Measurements from ENCODE around the gene OSBPL6.

OSBPL6 gene

GRCh38 chr2:178449700-178450523 lies 255.6 kb downstream of the OSBPL6 start:
- Histone ChIP-seq H3K4me3 (peak overlapping the region; percentile 73 to 94 (median 82)), H3K27me3 (no peaks in the 10 kb centered on the region), H3K36me3 (peaks cover 29 to 45% (median 40%) of the 10 kb centered on the region in 11 experiments), H3K4me2 (peak overlapping the region; percentile 69 to 98 (median 90)), H3K9ac (peak overlapping the region; percentile 88 to 99 (median 96)), H3K9me3 (replicated peaks in 1 of 11) (no peaks in the 10 kb centered on the region), H3K4me1 (peaks cover 22 to 34% (median 25%) of the 10 kb centered on the region in 10 experiments), H4K20me1 (peaks cover 0 to 46% (median 27%) of the 10 kb centered on the region in 11 experiments; a peak in 16 of 22 replicates), H3K27ac (peak overlapping the region; percentile 91 to 99 (median 98); a peak in 21 of 22 replicates)
- no peak for TF ChIP-seq Cebpa-rat (IDR thresholded peaks at IDR 0.05)

- H3K36me3 ChIP-seq, result peaks cover 24 to 39% (median 34%) of the 10 kb centered on the region in 11 experiments
- H3K27ac ChIP-seq, result peak overlapping the region; percentile 91 to 99 (median 98)
- no peaks in the 10 kb centered on the region for H3K27me3 ChIP-seq
- TF ChIP-seq Cebpa-rat (IDR thresholded peaks at IDR 0.05), result no peak
- H3K4me3 ChIP-seq, result peak overlapping the region; percentile 73 to 94 (median 82)
- H3K9ac ChIP-seq, result peak overlapping the region; percentile 88 to 99 (median 96)
- H3K4me2 ChIP-seq, result peak overlapping the region; percentile 69 to 98 (median 90)
- peaks cover 0 to 41% (median 27%) of the 10 kb centered on the region in 11 experiments; a peak in 16 of 22 replicates for H4K20me1 ChIP-seq
- no peaks in the 10 kb centered on the region for H3K9me3 ChIP-seq (replicated peaks in 1 of 11)
- peaks cover 22 to 34% (median 25%) of the 10 kb centered on the region in 10 experiments for H3K4me1 ChIP-seq
Measured at GRCh38 chr2:178450524-178450773, 256.1 kb downstream of the OSBPL6 start.

GRCh38 chr2:178450774-178451525 lies 256.6 kb downstream of the OSBPL6 start, which contains the start of the genes PJVK and PRKRA:
TSS of gene PJVK (plus strand) at chr2:178451378. CDS start at chr2:178453410, 2,032 bp downstream.
TSS of gene PRKRA (minus strand) at chr2:178451175. CDS start at chr2:178451030, 145 bp downstream.
- H3K4me3 ChIP-seq, result peak within 1 kb of the TSS; percentile 73 to 94 (median 82)
- no peak for TF ChIP-seq Cebpa-rat (IDR thresholded peaks at IDR 0.05)
- H3K4me2 ChIP-seq, result peak within 1 kb of the TSS; percentile 86 to 98 (median 92)
- no peaks in the 10 kb centered on the region for H3K9me3 ChIP-seq (replicated peaks in 1 of 11)
- peak within 1 kb of the TSS; percentile 88 to 99 (median 96) for H3K9ac ChIP-seq
- H4K20me1 ChIP-seq, result peaks cover 0 to 36% (median 27%) of the 10 kb centered on the region in 11 experiments; a peak in 16 of 22 replicates
- peak within 1 kb of the TSS; percentile 91 to 99 (median 98) for H3K27ac ChIP-seq
- H3K36me3 ChIP-seq, result peaks cover 19 to 34% (median 29%) of the 10 kb centered on the region in 11 experiments
- H3K4me1 ChIP-seq, result peaks cover 22 to 34% (median 25%) of the 10 kb centered on the region in 10 experiments
- H3K27me3 ChIP-seq, result no peaks in the 10 kb centered on the region

- TF ChIP-seq Cebpa-rat (IDR thresholded peaks at IDR 0.05), result no peak
Measured at GRCh38 chr2:178452334-178452733, 258.0 kb downstream of the OSBPL6 start.

More at GRCh38 chr2:178452334-178452733, 258.0 kb downstream of the OSBPL6 start:
- peak overlapping the region; percentile 73 to 95 (median 90); a peak in 19 of 22 replicates for H3K4me2 ChIP-seq
- peak overlapping the region in 10 of 11 experiments; percentile 91 to 99 (median 98); a peak in 19 of 22 replicates for H3K27ac ChIP-seq
- peaks cover 22 to 34% (median 25%) of the 10 kb centered on the region in 10 experiments for H3K4me1 ChIP-seq
- peak overlapping the region in 7 of 11 experiments; percentile 88 to 99 (median 96); a peak in 9 of 22 replicates for H3K9ac ChIP-seq
- H3K36me3 ChIP-seq, result peaks cover 13 to 21% (median 18%) of the 10 kb centered on the region in 11 experiments
- peak overlapping the region in 1 of 10 experiments; percentile 84; a peak in 2 of 20 replicates for H3K4me3 ChIP-seq
- H3K9me3 ChIP-seq (replicated peaks in 1 of 11), result no peaks in the 10 kb centered on the region
- H3K27me3 ChIP-seq, result no peaks in the 10 kb centered on the region
- H4K20me1 ChIP-seq, result peaks cover 0 to 33% (median 27%) of the 10 kb centered on the region in 11 experiments; a peak in 16 of 22 replicates

Data from BLaER1 treated with 17β-estradiol and CSF1 and Interleukin-3, amounts not matched to agents 10 nM and 100 nM (cell line).